ENCODE measurements around the gene FASN.

Gene FASN

DNA sequence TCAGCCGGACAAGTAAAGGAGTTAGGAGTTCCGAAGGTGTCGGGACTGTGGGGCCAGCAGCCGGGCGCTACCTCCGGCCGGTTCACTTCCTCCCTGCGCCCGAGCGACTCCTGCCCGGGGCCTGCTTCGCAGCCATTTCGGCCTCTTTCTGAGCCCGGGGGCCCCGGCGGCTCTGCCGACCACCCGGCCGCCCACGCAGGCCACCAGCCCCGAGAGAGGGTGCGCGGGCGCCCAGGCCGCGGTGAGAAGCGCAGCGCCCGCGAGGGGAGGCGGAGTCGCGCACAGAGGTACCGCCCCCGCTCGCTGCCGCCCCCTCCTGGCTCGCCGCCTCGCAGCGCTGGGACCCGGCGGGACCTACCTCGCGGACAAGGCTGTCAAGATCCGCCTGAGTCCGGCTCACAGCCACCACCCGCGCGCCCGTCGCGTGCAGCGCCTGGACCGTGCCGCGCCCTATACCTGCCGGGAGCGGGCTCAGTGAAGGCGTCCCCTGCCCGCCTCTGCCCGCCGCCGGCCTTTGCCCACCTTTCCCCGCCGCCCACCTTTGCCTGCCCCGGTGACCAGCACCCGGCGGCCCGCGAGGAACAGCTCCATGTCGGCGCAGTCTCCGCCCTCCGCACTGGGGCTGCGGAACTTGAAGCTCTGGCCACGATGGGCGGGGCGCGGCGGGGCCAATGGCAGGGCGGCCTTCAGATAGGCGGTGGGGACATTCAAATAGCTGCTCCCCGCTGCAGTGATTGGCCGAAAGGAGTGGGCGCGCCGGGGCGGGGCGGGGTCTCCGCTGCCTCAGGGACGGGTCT is 60.7 kb downstream of the FASN start, which contains the start of gene DCXR:
Gene DCXR (minus strand): TSS at position 606 of the 797 bp plus-strand sequence. CDS start 15 bp downstream, at position 591.
- DNase-seq, result peak; percentile 96

DNA sequence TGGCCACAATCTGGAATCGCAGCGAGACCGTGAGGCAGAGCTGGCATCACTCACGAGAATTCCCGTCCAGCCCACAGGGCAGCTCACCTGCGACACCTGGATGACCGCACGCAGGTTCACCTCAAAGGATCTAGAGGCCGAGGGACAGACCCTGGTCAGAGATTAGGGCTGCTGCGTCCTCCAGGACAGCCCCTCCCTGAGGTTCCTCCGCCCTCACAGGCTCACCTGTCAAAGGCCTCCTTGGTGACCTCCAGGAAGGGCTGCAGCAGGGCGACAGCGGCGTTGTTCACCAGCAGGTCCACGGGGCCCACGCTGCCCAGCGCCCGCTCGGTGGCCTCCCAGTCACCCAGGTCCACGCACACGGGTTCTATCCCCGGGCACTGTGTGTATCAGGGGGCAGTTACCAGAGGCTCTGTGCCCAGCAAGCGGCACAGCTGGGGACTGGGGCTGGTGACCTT is 61.4 kb downstream of the FASN start:
- DNase-seq, result no peak

DNA sequence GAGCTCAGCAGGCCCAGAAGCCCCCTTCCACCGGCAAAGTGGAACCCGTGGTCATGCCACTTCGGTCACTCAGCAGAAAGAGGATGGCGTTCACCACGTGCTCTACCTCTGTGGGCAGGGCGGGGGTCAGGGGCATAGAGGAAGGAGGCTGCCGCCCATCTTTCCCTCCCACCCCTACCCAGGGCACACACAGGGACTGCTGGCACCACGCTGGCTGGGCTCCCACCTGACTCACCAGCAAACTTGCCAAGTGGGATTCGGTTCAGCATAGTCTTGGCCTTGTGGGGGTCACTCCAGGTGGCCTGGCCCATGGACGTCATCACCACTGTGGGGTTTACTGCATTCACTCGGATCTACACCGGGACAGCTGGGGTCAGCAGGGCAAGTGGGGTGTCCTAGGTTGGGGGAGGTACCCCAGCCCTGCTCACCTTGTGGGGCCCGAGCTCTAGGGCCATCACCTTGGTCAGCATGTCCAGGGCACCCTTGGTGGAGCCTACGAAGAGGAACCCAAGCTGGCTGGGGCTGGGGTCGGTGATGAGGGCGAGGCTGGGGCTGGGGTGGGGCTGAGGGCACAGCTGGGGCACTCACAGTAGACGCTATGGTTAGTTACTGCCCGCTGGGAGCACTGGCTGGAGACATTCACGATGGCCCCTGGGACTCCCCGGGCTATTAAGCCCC is 61.9 kb downstream of the FASN start:
- no peak for DNase-seq

DNA sequence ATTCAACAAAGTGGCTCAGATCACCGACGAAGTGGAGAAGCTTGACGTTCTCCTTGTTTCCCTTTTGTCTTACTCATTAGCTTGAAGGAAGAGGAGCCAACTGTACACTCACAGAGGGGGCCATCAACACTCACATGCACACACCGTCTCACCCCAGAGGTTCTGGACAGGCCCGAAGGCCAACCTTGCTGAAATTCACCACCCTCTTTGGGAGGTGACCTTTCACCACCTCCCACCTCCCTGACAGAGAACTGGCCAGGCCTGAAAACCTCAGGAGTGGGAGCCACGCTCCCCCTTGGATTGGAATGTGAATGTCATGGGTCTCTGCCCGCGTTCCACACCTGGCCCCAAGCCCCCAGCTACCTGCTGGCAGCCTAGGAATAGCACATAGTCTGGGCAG is 62.5 kb downstream of the FASN start:
- DNase-seq, result no peak

DNA sequence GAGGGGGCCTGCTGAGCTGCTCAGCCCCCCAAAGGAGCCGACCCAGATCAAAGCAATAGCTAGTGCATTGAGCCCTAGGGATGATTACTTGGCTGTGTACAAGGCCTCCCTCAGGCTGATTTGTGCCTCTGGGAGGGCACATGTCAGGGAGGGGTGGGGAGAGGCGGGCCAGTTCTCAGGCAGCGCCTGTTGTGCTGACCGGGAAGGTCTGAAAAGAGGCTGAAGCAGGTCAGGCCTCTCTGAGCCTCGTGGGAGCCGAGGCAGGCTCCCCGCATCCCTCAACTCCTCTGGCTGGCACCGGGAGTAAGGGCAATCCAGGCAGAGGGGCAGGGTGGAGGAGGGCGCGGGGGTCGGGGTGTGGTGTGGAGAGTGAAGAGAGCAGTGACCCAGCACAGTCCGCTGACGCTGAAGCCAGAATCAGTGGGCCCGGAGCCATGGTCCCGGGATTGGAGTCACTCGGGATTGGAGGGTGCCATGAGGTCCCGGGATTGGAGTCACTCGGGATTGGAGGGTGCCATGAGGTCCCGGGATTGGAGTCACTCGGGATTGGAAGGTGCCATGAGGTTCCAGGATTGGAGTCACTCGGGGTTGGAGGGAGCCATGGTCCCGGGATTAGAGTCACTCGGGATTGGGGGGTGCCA is 63.5 kb downstream of the FASN start:
- DNase-seq, result no peak

DNA sequence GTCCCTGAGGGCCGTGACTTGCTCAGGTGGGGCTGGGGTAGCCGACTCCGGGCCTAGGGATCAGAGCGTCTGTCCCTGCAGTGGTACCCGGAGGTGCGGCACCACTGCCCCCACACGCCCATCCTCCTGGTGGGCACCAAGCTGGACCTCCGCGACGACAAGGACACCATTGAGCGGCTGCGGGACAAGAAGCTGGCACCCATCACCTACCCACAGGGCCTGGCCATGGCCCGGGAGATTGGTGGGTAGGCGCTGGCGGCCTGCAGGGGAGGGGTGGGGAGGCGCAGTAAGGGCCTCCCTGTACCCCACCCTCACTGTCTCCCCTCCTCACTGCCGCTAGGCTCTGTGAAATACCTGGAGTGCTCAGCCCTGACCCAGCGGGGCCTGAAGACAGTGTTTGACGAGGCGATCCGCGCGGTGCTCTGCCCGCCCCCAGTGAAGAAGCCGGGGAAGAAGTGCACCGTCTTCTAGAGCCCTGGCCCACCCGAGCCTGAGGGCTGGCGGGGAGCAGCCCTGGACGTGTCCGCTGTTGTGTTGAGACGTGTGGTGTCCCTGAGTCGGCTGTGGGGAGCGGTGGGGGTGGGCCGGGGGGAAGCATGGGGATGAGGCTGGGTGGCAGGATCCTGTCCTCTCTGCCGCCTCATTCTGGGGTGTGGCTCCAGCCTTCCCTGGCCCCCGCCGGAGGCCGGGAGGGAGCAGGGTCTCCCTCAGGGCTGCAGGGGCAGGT is 64.5 kb downstream of the FASN start:
- DNase-seq, result no peak

DNA sequence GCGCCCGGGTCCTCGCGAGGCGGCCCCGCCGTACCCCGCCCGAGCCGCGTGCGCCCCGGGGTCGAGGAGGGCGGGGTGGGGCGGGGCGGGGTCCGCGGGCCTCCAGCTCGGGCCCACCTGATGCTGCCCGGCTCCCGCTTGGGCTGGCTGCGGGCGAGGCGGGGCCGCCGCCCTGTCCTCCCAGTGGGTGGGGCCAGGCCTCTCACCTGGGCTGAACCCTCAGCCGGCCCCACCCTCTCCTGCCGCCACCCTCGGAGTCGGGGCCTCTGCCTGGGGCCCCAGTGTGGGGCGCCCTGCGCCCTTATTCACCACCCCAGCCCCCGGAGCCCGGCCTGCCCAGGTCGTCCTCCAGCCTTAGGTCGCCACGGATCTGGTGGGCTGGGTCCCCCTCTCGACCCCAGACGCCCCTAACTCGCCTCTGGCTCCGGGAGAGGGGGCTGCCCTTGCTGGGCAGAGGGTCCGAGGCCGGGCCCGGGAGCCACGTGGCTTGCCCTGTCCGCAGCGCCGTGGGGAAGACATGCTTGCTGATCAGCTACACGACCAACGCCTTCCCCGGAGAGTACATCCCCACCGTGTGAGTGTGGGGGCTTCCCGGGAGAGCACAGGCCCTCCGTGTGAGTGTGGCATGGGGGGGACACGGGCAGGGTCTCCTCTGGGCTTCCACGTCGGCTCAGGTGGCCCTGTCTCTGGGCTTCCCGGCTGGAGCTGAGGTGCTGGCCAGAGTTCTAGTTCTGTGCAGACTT is 66.0 kb downstream of the FASN start:
- peak; percentile 44 for DNase-seq

DNA sequence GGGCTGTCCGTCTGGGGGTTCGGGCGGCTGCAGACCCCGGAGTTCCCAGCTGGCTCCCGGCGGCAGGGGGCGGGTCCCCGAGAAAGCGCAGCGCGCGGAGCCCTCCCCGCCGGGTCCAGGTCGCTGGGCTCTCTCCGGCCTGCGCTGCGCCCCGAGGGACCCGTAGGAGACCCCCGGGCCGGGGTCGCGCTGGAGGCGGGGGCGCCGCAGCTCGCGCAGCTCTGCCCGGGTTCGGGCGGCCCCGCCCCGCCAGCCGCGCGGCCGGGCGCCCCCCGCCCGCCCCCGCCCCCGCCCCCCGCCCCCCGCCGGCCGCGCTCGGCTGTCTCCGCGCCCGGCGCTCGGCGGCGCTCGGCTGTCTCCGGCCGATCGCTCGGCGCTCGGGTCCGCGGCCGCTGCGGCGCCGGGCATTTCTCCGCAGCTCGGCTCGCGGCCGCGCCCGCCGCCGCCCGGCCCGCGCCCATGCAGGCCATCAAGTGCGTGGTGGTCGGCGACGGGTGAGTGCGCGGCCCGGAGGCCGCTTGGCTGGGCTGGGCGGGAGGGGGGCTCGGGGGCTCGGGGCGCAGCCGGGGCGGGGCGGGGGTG is 66.6 kb downstream of the FASN start, which contains the start of gene RAC3:
Gene RAC3 (plus strand): TSS at position 376 of the 582 bp plus-strand sequence. CDS start 84 bp downstream, at position 460.
- DNase-seq, result no peak

DNA sequence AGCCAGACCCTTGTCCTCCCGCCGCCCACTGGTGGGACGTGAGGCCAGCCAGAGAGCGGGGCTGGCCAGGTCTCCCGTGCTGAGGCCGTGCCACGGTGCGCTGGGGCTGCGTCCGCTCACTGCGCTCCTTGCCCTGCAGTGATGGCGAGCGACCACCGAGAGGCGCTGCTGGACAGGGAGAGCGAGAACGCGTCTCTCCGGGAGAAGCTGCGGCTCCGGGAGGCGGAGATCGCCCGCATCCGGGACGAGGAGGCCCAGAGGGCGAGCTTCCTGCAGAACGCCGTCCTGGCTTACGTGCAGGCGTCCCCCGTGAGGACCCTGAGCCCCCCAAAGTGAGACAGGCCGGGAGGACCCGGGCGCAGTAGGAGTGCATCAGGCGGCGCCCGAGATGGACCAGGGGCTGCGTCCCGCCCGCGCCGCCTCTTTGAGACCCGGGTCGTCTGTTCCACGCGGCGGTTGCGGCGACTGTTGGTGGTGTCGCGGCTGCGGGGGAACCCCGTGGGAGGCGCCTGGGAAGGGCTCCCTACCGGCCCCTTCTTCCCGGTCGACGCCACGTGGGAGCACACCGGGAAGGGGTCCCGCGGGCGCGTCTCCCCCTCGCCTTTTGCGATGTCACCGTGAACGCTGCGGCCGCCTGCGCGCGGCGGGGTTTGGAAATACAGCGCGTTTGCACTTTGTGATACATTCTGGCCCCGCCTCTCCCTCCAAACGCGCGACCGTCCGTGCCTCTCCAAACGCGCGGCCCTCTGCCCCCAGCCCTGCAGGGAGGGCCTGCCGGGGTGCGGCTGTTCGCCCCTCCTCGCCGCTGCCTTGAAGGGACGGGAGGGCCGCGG is 67.3 kb downstream of the FASN start:
- peak; percentile 86 for DNase-seq

DNA sequence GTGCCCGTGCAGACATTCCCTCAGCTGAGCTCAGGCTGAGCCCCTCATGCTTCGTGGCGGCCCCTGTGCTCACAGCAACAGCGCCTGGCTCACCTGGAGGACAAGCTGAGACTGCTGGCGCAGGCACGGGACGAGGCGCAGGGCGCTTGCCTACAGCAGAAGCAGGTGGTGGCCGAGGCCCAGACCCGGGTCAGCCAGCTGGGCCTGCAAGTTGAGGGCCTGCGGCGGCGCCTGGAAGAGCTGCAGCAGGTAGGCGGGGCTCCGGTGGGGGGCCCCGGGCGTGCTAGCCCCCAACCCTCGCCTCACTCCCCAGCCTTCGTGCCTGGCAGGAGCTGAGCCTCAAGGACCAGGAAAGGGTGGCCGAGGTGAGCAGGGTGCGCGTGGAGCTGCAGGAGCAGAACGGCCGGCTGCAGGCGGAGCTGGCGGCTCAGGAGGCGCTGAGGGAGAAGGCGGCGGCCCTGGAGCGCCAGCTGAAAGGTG is 68.0 kb downstream of the FASN start:
- no peak for DNase-seq

DNA sequence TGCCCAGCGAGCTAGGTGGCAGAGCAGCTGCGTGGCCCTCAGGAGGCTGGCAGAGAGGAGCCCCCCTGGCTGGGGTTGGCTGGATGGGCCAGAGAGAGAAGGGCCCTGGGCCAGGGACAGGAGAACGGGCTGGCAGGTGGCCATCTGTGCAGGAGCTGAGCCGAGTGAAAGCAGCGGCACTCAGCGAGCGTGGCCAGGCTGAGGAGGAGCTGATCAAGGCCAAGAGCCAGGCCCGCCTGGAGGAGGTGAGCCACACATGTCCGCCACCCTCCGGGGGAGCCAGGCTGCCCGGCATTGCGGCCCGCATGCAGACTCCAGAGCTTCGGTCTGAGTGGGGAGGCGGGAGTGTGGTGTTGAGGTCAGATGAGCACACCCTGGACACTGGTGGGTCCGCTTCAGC is 68.6 kb downstream of the FASN start:
- no peak for DNase-seq

DNA sequence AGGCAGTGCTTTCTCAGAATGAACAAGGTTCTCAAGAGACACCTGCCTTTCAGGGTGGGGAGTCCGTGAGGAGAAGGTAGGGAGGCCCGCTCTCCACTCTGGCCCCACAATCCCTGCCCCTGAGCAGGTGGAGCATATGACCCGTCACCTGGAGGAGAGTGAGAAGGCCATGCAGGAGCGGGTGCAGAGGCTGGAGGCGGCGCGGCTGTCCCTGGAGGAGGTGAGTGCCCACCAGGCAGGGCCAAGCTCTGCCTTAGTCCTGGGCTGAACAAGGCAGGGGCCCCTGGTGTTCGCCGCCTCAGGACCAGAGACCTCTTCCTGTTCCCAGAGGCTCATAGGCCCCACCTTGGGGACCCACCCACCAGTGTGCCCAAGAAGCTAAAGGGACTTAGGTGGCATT is 69.1 kb downstream of the FASN start:
- DNase-seq, result no peak

Measured in CD4-positive, alpha-beta T cell treated with Interleukin-21 for 1 hour (primary cell).